Measurements from ENCODE around the gene NDUFV2. TPM values are rescaled to one million over a fixed set of nuclear protein-coding genes. Genes with fewer than 3 reads are reported as not detected.

Gene NDUFV2
- total RNA-seq, 2 experiments from 2014 or later: 230 to 231 TPM

- peak overlapping the region; percentile 77 for H3K4me3 Mint-ChIP-seq
- Histone ChIP-seq H3K27ac (ENCODE audit: low read depth in 1 of 2, low read length in 2 of 2) (peak overlapping the region in 1 of 2 donors; percentile 14), H3K4me1 (ENCODE audit: insufficient read depth, low read length) (peaks cover 60% of the 10 kb centered on the region), H3K36me3 (ENCODE audit: insufficient read depth, low read length) (no peaks in the 10 kb centered on the region), H3K9me3 (ENCODE audit: control insufficient read depth in 1 of 2, insufficient read depth in 1 of 2, low read length in 2 of 2) (no peaks in the 10 kb centered on the region), H3K27me3 (ENCODE audit: control insufficient read depth in 1 of 2, insufficient read depth in 2 of 2, low read length in 2 of 2) (no peaks in the 10 kb centered on the region), H3K4me3 (ENCODE audit: low read length) (no peak overlapping the region)
- H3K27me3 Mint-ChIP-seq: no peaks in the 10 kb centered on the region
- peak overlapping the region; percentile 90 for H3K27ac Mint-ChIP-seq
- ATAC-seq (ENCODE audit: poor library complexity): no peak
- TF ChIP-seq CTCF (IDR thresholded peaks at IDR 0.05): no peak
- H3K36me3 Mint-ChIP-seq (ENCODE audit: low read depth): peaks cover 69% of the 10 kb centered on the region
- no peak for DNase-seq
- H3K9me3 Mint-ChIP-seq: no peaks in the 10 kb centered on the region
- ChIA-PET POLR2A (interaction anchor here (0.9 to 35.5 kb wide), 8 partner anchors 7 to 35 kb away, joined by 3 to 914 read pairs (median 8); partner anchors contain the start of gene ANKRD12), CTCF (interaction anchor here (1.4 to 1.6 kb wide), 3 partner anchors 10 to 35 kb away, joined by 3 to 9 read pairs (median 5); no protein-coding TSS in a partner anchor)
- H3K4me1 Mint-ChIP-seq (ENCODE audit: low read depth): peaks cover 97% of the 10 kb centered on the region
- intact Hi-C loops (cut with DNase I, micrococcal nuclease): loop anchor here (10.0 kb wide), 2 partner anchors 226 to 806 kb away; partner anchors contain the start of genes VAPA (in 2 of the 2) and TWSG1 (in 1 of the 2)
These were observed 6.4 kb downstream of the NDUFV2 start for GRCh38 chr18:9108911-9109310.

DNA sequence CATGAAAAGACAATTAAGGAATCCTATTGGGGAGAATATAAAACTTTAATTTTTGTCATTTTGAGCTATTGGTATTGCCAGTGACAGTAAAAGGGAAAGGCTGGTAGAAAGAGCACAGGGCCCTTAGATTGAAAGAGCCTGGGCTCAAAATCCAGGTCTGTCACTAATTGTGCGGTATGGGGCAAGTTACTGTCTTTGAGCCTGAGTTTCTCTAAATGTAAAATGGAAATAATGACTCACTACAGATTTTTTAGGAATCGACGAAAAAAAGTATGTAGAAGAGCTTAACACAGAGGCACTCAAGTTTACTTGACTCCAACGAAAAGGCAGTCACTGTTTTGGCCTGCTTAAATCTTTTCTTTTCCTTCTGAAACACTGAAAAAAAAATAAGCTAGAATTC lies 7.0 kb downstream of the NDUFV2 start:
- no peaks in the 10 kb centered on the region for H3K9me3 ChIP-seq (ENCODE audit: control insufficient read depth in 1 of 2, insufficient read depth in 1 of 2, low read length in 2 of 2)
- H3K27me3 Mint-ChIP-seq: no peaks in the 10 kb centered on the region
- H3K9me3 Mint-ChIP-seq: no peaks in the 10 kb centered on the region
- H3K4me3 ChIP-seq (ENCODE audit: low read length): peak overlapping the region; percentile 6
- peaks cover 63% of the 10 kb centered on the region for H3K36me3 Mint-ChIP-seq (ENCODE audit: low read depth)
- ChIA-PET CTCF (interaction anchor here (0.7 to 2.3 kb wide), 5 partner anchors 11 to 38 kb away, joined by 3 to 7 read pairs (median 5); no protein-coding TSS in a partner anchor), POLR2A (interaction anchor here (0.7 to 35.5 kb wide), 8 partner anchors 8 to 173 kb away, joined by 3 to 914 read pairs (median 6); partner anchors contain the start of gene ANKRD12)
- peak overlapping the region; percentile 77 for H3K4me3 Mint-ChIP-seq
- no peak for TF ChIP-seq CTCF (IDR thresholded peaks at IDR 0.05)
- H3K36me3 ChIP-seq (ENCODE audit: insufficient read depth, low read length): no peaks in the 10 kb centered on the region
- peak overlapping the region; percentile 90 for H3K27ac Mint-ChIP-seq
- H3K27me3 ChIP-seq (ENCODE audit: control insufficient read depth in 1 of 2, insufficient read depth in 2 of 2, low read length in 2 of 2): no peaks in the 10 kb centered on the region
- intact Hi-C loops (cut with DNase I, micrococcal nuclease): loop anchor here (10.0 kb wide), 2 partner anchors 225 to 805 kb away; partner anchors contain the start of genes VAPA (in 2 of the 2) and TWSG1 (in 1 of the 2)
- peaks cover 95% of the 10 kb centered on the region for H3K4me1 Mint-ChIP-seq (ENCODE audit: low read depth)
- no peak for DNase-seq
- H3K4me1 ChIP-seq (ENCODE audit: insufficient read depth, low read length): peaks cover 57% of the 10 kb centered on the region
- H3K27ac ChIP-seq (ENCODE audit: low read depth in 1 of 2, low read length in 2 of 2): peak overlapping the region in 1 of 2 donors; percentile 19
- ATAC-seq (ENCODE audit: poor library complexity): no peak

DNA sequence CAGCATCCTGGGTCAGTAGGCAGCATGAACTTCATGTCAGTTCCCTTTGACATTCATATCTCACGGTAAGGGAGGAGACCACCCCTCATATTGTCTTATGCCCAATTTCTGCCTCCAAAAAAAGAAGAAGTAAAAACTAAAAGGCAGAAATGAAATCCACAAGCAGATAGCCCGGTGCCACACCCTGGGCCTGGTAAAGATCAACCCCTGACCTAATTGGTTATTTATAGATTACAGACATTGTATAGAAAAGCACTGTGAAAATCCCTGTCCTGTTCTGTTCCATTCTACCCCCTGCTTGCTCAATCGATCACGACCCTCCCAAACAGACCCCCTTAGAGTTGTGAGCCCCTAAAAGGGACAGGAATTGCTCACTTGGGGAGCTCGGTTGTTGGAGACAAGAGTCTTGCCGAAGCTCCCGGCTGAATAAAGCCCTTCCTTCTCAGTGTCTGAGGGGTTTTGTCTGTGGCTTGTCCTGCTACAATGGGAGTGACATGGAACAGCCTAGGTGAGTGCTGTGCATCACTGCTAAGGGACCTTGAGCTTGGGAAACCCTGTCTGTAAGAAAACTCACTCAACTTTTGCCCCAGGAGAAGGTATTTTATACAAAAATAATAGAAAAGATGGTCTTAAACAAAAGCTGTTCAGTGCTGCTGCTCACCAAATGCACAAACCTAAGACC lies 11.1 kb downstream of the NDUFV2 start:
- CTCF ChIA-PET: no interaction called here
- H3K4me1 ChIP-seq (ENCODE audit: insufficient read depth, low read length): peaks cover 54% of the 10 kb centered on the region

More for the DNA sequence above, 11.1 kb downstream of the NDUFV2 start:
- POLR2A ChIA-PET: interaction anchor here (1.0 to 35.5 kb wide), 5 partner anchors 8 to 221 kb away, joined by 3 to 914 read pairs (median 4); partner anchors contain the start of genes ANKRD12, NDUFV2 and TWSG1
- no peak for ATAC-seq (ENCODE audit: poor library complexity)
- no peaks in the 10 kb centered on the region for H3K9me3 ChIP-seq (ENCODE audit: control insufficient read depth in 1 of 2, insufficient read depth in 1 of 2, low read length in 2 of 2)
- no peaks in the 10 kb centered on the region for H3K36me3 ChIP-seq (ENCODE audit: insufficient read depth, low read length)
- no peaks in the 10 kb centered on the region for H3K9me3 Mint-ChIP-seq
- intact Hi-C loops (cut with DNase I, micrococcal nuclease): loop anchor here in 1 of 2 experiments (10.0 kb wide), 1 partner anchor 1411 kb away; the partner anchor contains the start of gene NAPG
- H3K4me3 ChIP-seq (ENCODE audit: low read length): no peak overlapping the region
- peak overlapping the region; percentile 58 for H3K4me3 Mint-ChIP-seq
- no peaks in the 10 kb centered on the region for H3K27me3 Mint-ChIP-seq
- no peak for TF ChIP-seq CTCF (IDR thresholded peaks at IDR 0.05)
- H3K4me1 Mint-ChIP-seq (ENCODE audit: low read depth): peaks cover 91% of the 10 kb centered on the region
- H3K27me3 ChIP-seq (ENCODE audit: control insufficient read depth in 1 of 2, insufficient read depth in 2 of 2, low read length in 2 of 2): no peaks in the 10 kb centered on the region
- peak overlapping the region; percentile 95 for H3K27ac Mint-ChIP-seq
- no peak for DNase-seq
- peaks cover 55% of the 10 kb centered on the region for H3K36me3 Mint-ChIP-seq (ENCODE audit: low read depth)
- H3K27ac ChIP-seq (ENCODE audit: low read depth in 1 of 2, low read length in 2 of 2): peak overlapping the region; percentile 23 to 65
